Right kidney (tissue), 1 donor: ENCODE data around the gene SMARCD2.
"Not testable (repeated sequence)": the region's sequence is repeated elsewhere in the genome, so short reads cannot be mapped to it uniquely, and the experiment has no call there.

Source experiments
- DNase-seq: peaks from one replicate; pipeline ENCODE4 v3.0.0-alpha.2; 2016

Gene SMARCD2

DNA sequence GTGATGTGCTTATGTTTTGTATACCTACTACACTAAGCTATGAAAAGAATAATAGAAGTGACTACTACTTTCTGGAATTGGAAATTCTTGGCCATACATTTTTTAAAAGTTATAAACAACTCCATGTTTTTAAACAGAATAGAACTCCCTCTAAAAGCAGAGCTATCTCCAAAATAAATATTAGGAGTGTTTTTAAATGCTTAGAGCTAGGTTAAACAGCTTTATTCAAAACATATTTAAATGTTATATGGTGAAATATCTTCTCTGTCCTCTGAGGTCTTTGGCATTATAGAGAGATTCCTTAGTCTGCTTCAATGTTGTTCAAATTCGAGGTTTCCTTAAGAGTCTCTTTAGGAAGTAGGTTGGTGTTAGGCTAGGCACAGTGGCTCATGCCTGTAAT, 38.2 kb downstream of the SMARCD2 start:
- DNase-seq = no peak

DNA sequence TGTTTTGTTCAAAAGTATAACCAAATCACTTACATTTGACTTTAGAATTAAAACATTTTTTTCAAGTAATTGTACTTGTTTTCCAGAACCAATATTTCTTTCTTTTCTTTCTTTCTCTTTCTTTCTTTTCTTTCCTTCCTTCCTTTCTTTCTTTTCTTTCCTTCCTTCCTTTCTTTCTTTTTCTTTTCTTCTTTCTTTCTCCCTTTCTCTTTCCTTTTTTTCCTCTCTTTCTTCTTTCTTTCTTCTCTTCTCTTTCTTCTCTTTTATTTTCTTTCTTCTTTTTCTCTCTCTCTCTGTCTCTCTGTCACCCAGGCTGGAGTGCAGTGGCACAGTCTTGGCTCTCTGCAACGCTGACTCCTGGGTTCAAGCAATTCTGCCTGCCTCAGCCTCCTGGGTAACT, 41.7 kb downstream of the SMARCD2 start:
- DNase-seq = no peak

DNA sequence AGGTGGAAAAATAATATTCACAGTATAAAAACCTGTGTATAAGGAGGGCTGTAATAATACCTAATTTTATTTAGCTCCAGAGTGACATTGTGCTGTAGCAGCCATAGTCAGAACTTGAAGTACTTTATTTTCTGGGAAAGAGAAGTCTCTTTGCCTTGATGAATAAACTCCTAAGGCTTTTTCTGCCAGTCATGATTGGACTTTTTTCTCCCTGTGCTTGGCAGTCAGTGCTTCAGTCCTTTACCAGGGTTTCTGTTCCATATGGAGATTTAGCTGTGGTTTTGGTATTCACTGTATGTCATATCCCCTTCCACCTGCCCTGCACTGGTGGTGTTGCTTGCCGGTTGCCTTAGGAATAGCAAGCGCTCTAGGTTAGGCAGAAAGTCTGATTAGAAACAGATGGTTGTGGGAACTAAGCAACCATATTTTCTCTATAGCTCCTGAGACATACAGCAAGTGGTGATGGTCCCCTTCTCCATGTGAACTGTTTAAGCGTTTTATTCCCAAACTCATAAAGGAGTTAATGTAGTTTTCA, 43.8 kb downstream of the SMARCD2 start:
- no peak for DNase-seq

DNA sequence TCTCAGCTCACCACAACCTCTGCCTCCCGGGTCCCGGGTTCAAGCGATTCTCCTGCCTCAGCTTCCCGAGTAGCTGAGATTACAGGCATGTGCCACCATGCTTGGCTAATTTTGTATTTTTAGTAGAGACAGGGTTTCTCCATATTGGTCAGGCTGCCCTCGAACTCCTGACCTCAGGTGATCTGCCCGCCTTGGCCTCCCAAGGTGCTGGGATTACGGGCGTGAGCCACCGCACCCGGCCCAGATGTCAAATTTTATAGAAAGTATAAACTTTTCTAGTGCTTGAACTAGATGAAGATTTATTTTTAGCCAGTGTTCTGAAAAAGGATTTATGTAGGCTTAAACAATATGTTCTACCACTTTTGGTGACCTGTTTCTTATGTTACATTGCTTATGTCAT, 46.1 kb downstream of the SMARCD2 start:
- not testable (repeated sequence) for DNase-seq

DNA sequence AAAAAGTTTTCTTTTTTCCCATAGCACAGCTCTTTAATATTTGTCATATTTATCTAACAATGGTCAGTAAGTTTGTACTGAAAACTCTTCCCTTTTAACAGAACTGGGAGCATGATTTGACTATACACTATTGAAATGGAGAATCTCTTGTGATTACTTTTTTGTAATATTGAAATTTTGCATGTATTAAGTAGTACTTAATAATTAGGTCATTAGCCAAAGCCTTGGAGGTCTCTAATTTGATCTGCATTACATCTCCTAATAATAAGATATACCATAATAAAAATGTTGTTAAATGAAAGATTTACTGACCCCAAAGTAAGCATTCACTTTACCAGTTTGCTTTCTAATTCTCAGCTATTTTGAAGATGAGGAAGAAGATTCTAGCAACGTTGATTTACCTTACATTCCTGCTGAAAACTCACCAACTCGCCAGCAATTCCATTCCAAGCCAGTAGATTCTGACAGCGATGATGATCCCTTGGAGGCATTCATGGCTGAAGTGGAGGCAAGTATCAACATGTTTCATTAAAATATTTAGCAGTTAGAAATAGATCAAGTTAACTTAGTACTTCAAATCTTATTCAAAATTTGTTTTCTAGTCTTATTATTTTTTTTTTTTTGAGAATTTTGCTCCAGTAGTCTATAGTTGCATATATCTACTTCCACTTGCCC, 50.3 kb downstream of the SMARCD2 start:
- no peak for DNase-seq

DNA sequence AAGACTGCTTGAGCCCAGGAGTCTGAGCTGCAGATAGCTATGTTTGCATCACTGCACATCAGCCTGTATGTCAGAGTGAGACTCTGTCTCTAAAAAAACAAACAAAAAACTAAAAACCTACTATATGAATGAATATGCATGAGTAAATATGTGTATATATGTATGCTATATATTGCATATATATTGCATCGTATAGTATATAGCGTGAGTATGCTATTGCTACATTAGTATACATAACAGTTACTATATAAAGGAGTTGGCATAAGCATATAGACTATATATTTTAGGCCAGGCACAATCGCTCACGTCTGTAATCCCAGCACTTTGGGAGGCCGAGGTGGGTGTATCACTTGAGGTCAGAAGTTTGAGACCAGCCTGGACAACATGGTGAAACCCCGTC, 52.4 kb downstream of the SMARCD2 start:
- DNase-seq = no peak

DNA sequence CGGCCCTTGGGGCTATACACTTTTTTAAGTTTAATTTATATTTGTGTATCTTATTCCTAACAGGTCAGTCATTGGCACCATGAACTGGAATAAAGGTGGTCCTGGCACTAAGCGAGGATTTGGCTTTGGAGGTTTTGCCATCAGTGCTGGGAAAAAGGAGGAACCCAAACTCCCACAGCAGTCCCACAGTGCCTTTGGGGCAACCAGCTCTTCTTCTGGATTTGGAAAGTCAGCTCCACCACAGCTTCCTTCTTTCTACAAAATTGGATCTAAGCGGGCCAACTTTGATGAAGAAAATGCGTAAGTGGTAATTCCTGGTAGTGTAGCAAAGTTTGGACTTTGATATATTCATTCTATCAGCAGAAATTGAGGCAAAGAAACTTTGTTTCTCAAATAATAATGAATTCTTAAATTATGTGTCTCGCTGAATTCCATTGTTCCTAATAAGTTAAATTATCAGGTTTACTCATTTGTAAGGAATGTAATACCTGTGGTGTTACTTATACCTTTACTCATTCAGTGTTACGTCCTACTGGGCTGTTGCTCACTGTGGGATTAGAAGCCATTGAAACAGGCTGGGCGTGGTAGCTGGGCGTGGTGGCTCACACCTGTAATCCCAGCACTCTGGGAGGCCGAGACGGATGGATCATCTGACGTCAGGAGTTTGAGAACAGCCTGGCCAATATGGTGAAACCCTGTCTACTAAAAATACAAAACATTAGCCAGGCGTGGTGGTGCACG, 55.3 kb downstream of the SMARCD2 start:
- no peak for DNase-seq

DNA sequence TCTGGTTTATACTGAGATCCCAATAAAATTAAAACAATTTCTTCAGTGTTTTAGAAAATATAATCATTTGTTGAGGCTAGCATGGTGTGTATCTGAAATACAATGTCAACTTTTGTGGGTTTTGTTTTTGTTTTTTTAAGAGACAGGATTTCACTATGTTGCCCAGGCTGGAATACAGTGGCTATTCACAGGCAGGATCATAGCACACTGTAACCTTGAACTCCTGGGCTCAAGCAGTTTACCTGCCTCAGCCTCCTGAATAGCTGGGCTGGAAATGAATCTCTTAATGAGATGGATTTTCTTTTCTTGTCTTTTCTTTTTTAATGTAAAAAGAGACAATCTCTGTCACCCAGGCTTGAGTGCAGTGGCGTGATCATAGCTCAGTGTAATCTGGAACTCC, 56.4 kb downstream of the SMARCD2 start:
- no peak for DNase-seq

DNA sequence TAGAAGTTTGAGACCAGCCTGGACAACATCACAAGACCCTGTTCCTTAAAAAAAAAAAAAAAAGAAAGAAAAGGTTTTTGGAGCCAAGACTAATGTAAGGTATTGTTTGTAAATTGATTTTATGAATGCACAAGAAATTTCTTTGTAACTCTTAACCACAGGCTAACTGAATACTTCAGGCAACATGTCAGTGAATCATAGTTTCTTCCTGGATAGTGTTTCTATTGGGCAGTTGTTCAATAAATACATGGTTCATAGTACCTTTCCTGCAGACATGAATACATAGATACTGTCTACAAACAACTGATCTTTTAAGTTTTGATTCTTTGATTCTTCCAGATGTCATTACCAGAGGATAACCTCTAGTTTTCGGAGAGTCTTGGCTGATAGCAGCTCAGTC, 56.9 kb downstream of the SMARCD2 start:
- no peak for DNase-seq

DNA sequence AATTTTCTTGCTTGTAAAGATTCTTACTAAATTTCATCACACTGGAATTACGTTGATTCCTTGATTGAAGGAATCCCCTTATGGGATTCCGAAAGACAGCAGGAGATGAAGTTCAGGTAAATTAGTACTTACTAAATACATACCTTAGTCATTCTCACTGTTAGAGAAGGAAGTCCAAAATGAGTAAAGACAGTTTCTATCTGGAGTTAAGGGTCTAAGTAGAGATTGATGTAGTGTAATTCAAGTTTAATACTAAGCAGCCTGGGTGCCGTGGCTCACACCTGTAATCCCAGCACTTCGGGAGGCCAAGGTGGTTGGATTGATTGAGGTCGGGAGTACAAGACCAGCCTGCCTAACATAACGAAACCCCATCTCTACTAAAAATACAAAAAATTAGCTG, 59.0 kb downstream of the SMARCD2 start:
- no peak for DNase-seq
